Muscle layer of duodenum (tissue), 2 donors: ENCODE results near the gene KLHL3.
"Not testable (repeated sequence)": the region's sequence is repeated elsewhere in the genome, so short reads cannot be mapped to it uniquely, and the experiment has no call there.

Experiments used
- H3K27ac ChIP-seq: one replicate; pipeline ENCODE4 v1.7.0; 2013; ENCODE audit warnings: mild to moderate bottlenecking, low read length
- H3K27me3 ChIP-seq: one replicate; pipeline ENCODE4 v1.7.0; 2013; ENCODE audit warnings: low read depth, mild to moderate bottlenecking, control low read depth, low read length
- H3K36me3 ChIP-seq, 2 donors: one replicate each; pipeline ENCODE4 v1.7.0; 2013; ENCODE audit warnings: low read length in 2 of 2, control low read depth in 1 of 2, mild to moderate bottlenecking in 1 of 2; ENCODE audit not compliant: insufficient read depth in 2 of 2, control insufficient read depth in 1 of 2
- H3K4me1 ChIP-seq, 2 donors: one replicate each; pipeline ENCODE4 v1.7.0; 2013; ENCODE audit warnings: low read length in 2 of 2, mild to moderate bottlenecking in 2 of 2, control low read depth in 1 of 2, moderate library complexity in 1 of 2; ENCODE audit not compliant: insufficient read depth in 2 of 2, control insufficient read depth in 1 of 2
- H3K4me3 ChIP-seq, 2 donors: one replicate each; pipeline ENCODE4 v1.7.0; 2013; ENCODE audit warnings: low read length in 2 of 2, low read depth in 1 of 2, mild to moderate bottlenecking in 1 of 2
- H3K9me3 ChIP-seq, 2 donors: one replicate each; pipeline ENCODE4 v1.7.0; 2013; ENCODE audit warnings: low read length in 2 of 2, control low read depth in 1 of 2, mild to moderate bottlenecking in 1 of 2; ENCODE audit not compliant: control insufficient read depth in 1 of 2
- donor health status: healthy.

KLHL3 gene

GRCh38 chr5:137660349-137660817 is 75.5 kb downstream of the KLHL3 start:
- Histone ChIP-seq H3K27ac (no peak overlapping the region), H3K4me3 (no peak overlapping the region), H3K36me3 (peaks cover 0 to 6% of the 10 kb centered on the region in 2 donors), H3K27me3 (no peaks in the 10 kb centered on the region), H3K9me3 (no peaks in the 10 kb centered on the region), H3K4me1 (no peaks in the 10 kb centered on the region)

- no peak overlapping the region for H3K27ac ChIP-seq
- H3K4me1 ChIP-seq = no peaks in the 10 kb centered on the region
These were observed 76.7 kb downstream of the KLHL3 start for GRCh38 chr5:137659209-137659608.

GRCh38 chr5:137658324-137658723 is 77.6 kb downstream of the KLHL3 start:
- Histone ChIP-seq H3K27ac (no peak overlapping the region), H3K27me3 (no peaks in the 10 kb centered on the region), H3K36me3 (peaks cover 0 to 6% of the 10 kb centered on the region in 2 donors), H3K4me3 (no peak overlapping the region), H3K4me1 (no peaks in the 10 kb centered on the region), H3K9me3 (no peaks in the 10 kb centered on the region)

More at GRCh38 chr5:137659209-137659608, 76.7 kb downstream of the KLHL3 start:
- Histone ChIP-seq H3K4me3 (no peak overlapping the region), H3K36me3 (peaks cover 0 to 6% of the 10 kb centered on the region in 2 donors), H3K9me3 (no peaks in the 10 kb centered on the region), H3K27me3 (no peaks in the 10 kb centered on the region)

- no peak overlapping the region for H3K27ac ChIP-seq
- H3K36me3 ChIP-seq = peaks cover 0 to 6% of the 10 kb centered on the region in 2 donors
- no peaks in the 10 kb centered on the region for H3K4me1 ChIP-seq
- no peaks in the 10 kb centered on the region for H3K27me3 ChIP-seq
- no peak overlapping the region for H3K4me3 ChIP-seq
- H3K9me3 ChIP-seq = no peaks in the 10 kb centered on the region
These were observed 78.8 kb downstream of the KLHL3 start for GRCh38 chr5:137657073-137657472.

GRCh38 chr5:137656558-137656957 is 79.3 kb downstream of the KLHL3 start:
- no peaks in the 10 kb centered on the region for H3K4me1 ChIP-seq
- no peak overlapping the region for H3K4me3 ChIP-seq
- no peaks in the 10 kb centered on the region for H3K27me3 ChIP-seq
- no peaks in the 10 kb centered on the region for H3K9me3 ChIP-seq
- H3K27ac ChIP-seq = no peak overlapping the region
- peaks cover 0 to 6% of the 10 kb centered on the region in 2 donors for H3K36me3 ChIP-seq

GRCh38 chr5:137651022-137651421 is 84.9 kb downstream of the KLHL3 start:
- Histone ChIP-seq H3K27me3 (no peaks in the 10 kb centered on the region), H3K27ac (no peak overlapping the region), H3K36me3 (peaks cover 0 to 5% of the 10 kb centered on the region in 2 donors), H3K4me1 (no peaks in the 10 kb centered on the region), H3K9me3 (peaks cover 0 to under 1% of the 10 kb centered on the region in 2 donors), H3K4me3 (no peak overlapping the region)

- Histone ChIP-seq H3K27me3 (no peaks in the 10 kb centered on the region), H3K36me3 (peaks cover 0 to 5% of the 10 kb centered on the region in 2 donors), H3K4me3 (no peak overlapping the region), H3K9me3 (peaks cover 0 to 2% of the 10 kb centered on the region in 2 donors), H3K27ac (no peak overlapping the region), H3K4me1 (no peaks in the 10 kb centered on the region)
These were observed 86.5 kb downstream of the KLHL3 start for GRCh38 chr5:137649228-137649935.

- H3K27ac ChIP-seq = no peak overlapping the region
- peaks cover 0 to 2% of the 10 kb centered on the region in 2 donors for H3K9me3 ChIP-seq
- H3K4me1 ChIP-seq = no peaks in the 10 kb centered on the region
These were observed 87.5 kb downstream of the KLHL3 start for GRCh38 chr5:137648361-137648760.

GRCh38 chr5:137647401-137647800 is 88.5 kb downstream of the KLHL3 start:
- no peaks in the 10 kb centered on the region for H3K4me1 ChIP-seq
- H3K9me3 ChIP-seq = peaks cover 0 to 2% of the 10 kb centered on the region in 2 donors
- H3K27me3 ChIP-seq = no peaks in the 10 kb centered on the region
- no peak overlapping the region for H3K27ac ChIP-seq
- H3K4me3 ChIP-seq = no peak overlapping the region
- H3K36me3 ChIP-seq = peaks cover 0 to 5% of the 10 kb centered on the region in 2 donors

More at GRCh38 chr5:137648361-137648760, 87.5 kb downstream of the KLHL3 start:
- Histone ChIP-seq H3K27me3 (no peaks in the 10 kb centered on the region), H3K36me3 (peaks cover 0 to 5% of the 10 kb centered on the region in 2 donors), H3K4me3 (no peak overlapping the region)

GRCh38 chr5:137646761-137647160 is 89.1 kb downstream of the KLHL3 start:
- Histone ChIP-seq H3K4me1 (no peaks in the 10 kb centered on the region), H3K27ac (no peak overlapping the region), H3K27me3 (no peaks in the 10 kb centered on the region), H3K4me3 (no peak overlapping the region), H3K36me3 (peaks cover 0 to 5% of the 10 kb centered on the region in 2 donors), H3K9me3 (peaks cover 0 to 2% of the 10 kb centered on the region in 2 donors)

- H3K9me3 ChIP-seq, H3K4me1 ChIP-seq, H3K4me3 ChIP-seq, H3K27ac ChIP-seq, H3K36me3 ChIP-seq, H3K27me3 ChIP-seq: not testable (repeated sequence)
These were observed 92.8 kb downstream of the KLHL3 start for GRCh38 chr5:137643081-137643480.

GRCh38 chr5:137642091-137642490 is 93.8 kb downstream of the KLHL3 start:
- peaks cover 0 to 8% of the 10 kb centered on the region in 2 donors for H3K9me3 ChIP-seq
- H3K27ac ChIP-seq = no peak overlapping the region
- no peaks in the 10 kb centered on the region for H3K4me1 ChIP-seq
- peaks cover 0 to 9% of the 10 kb centered on the region in 2 donors for H3K36me3 ChIP-seq
- H3K27me3 ChIP-seq = no peaks in the 10 kb centered on the region
- H3K4me3 ChIP-seq = no peak overlapping the region
